H1 (cell line): ENCODE data around the gene RAD51D. TPM values are rescaled to one million over a fixed set of nuclear protein-coding genes. Genes with fewer than 3 reads are reported as not detected.

Source experiments
- CTCF ChIA-PET: fragments of 300-600 bp; sonication (Branson Sonifier 250); formaldehyde crosslinking; loops from one replicate; lab custom pipeline; 2021; ENCODE audit not compliant: partially characterized antibody; lab: Charles Lee
- POLR2A ChIA-PET: fragments of 300-600 bp; sonication (Branson Sonifier 250); formaldehyde crosslinking; loops from one replicate; lab custom pipeline; 2021; ENCODE audit warnings: inconsistent platforms; ENCODE audit not compliant: partially characterized antibody; lab: Charles Lee
- DNase-seq, 2 experiments: peaks; one replicate each; pipeline versions ENCODE4 v3.0.0 to v3.0.0-alpha.2; 2010 to 2022; ENCODE audit warnings: low spot score in 2 of 2, low read depth in 1 of 2, mixed read lengths in 1 of 2
- FAIRE-seq: peaks from 2 replicates; lab custom pipeline; 2011; peaks lifted over from hg19 to GRCh38; lab: Jason Lieb, UNC
- H2AFZ ChIP-seq: 2 replicates; pipeline ENCODE4 v1.8.1; 2012; ENCODE audit warnings: low read length, inconsistent platforms
- H2AK5ac ChIP-seq: 2 replicates; pipeline ENCODE4 v1.6.1; 2013; ENCODE audit warnings: low read depth, low read length
- H2BK120ac ChIP-seq: replicated peaks from 2 replicates; pipeline ENCODE3; 2013; ENCODE audit warnings: low read depth, low read length, inconsistent platforms
- H2BK12ac ChIP-seq: 2 replicates; pipeline ENCODE4 v1.6.1; 2013; ENCODE audit warnings: low read depth, low read length
- H2BK15ac ChIP-seq: 2 replicates; pipeline ENCODE4 v1.6.1; 2013; ENCODE audit warnings: low read length
- H2BK20ac ChIP-seq: 2 replicates; pipeline ENCODE4 v1.6.1; 2013; ENCODE audit warnings: low read length
- H2BK5ac ChIP-seq: 2 replicates; pipeline ENCODE4 v1.6.1; 2013; ENCODE audit warnings: low read depth, low read length
- H3K14ac ChIP-seq: 2 replicates; pipeline ENCODE4 v1.6.1; 2013; ENCODE audit warnings: inconsistent platforms; ENCODE audit not compliant: insufficient read length
- H3K18ac ChIP-seq: 2 replicates; pipeline ENCODE4 v1.6.1; 2013; ENCODE audit warnings: low read length; ENCODE audit errors: extremely low read depth
- H3K23ac ChIP-seq: 2 replicates; pipeline ENCODE4 v1.6.1; 2013; ENCODE audit warnings: inconsistent platforms; ENCODE audit not compliant: insufficient read length
- H3K23me2 ChIP-seq: 2 replicates; pipeline ENCODE4 v1.6.1; 2013; ENCODE audit warnings: low read depth, low read length
- H3K27ac ChIP-seq: 2 replicates; pipeline ENCODE4 v1.6.1; 2011; ENCODE audit warnings: low read depth, low read length, inconsistent platforms
- H3K27me3 ChIP-seq, 4 experiments: replicated peaks in 1 of 4; 1 replicate in 1 of 4; 2 replicates in 3 of 4; pipeline versions ENCODE4 v1.6.1 to v1.8.1; 2011 to 2013; ENCODE audit warnings: low read length in 3 of 4, mild to moderate bottlenecking in 3 of 4, inconsistent platforms in 2 of 4, mixed read lengths in 2 of 4, moderate library complexity in 1 of 4; ENCODE audit not compliant: control insufficient read depth in 3 of 4, insufficient read depth in 3 of 4; ENCODE audit errors: extremely low read depth in 1 of 4
- H3K36me3 ChIP-seq, 4 experiments: 2 replicates each; pipeline versions ENCODE4 v1.6.1 to v1.8.1; 2011 to 2013; ENCODE audit warnings: mild to moderate bottlenecking in 4 of 4, low read length in 3 of 4, moderate library complexity in 2 of 4, control low read depth in 1 of 4, inconsistent platforms in 1 of 4; ENCODE audit not compliant: insufficient read depth in 4 of 4, control insufficient read depth in 2 of 4
- H3K4ac ChIP-seq: replicated peaks from 2 replicates; pipeline ENCODE3; 2013; ENCODE audit warnings: low read length, low read depth, mixed read lengths, inconsistent platforms; ENCODE audit not compliant: insufficient read length
- H3K4me1 ChIP-seq, 4 experiments: replicated peaks in 1 of 4; 1 replicate in 1 of 4; 2 replicates in 3 of 4; pipeline versions ENCODE4 v1.6.1 to v1.8.1; 2011 to 2013; ENCODE audit warnings: low read length in 3 of 4, inconsistent platforms in 2 of 4, mixed read lengths in 1 of 4; ENCODE audit not compliant: insufficient read depth in 4 of 4, control insufficient read depth in 3 of 4
- H3K4me2 ChIP-seq, 2 experiments: 2 replicates each; pipeline versions ENCODE4 v1.6.1 to v1.8.1; 2011 to 2013; ENCODE audit warnings: low read depth in 2 of 2, low read length in 2 of 2, control low read depth in 1 of 2, inconsistent platforms in 1 of 2, mild to moderate bottlenecking in 1 of 2; ENCODE audit not compliant: insufficient read depth in 1 of 2
- H3K4me3 ChIP-seq, 4 experiments: fragments of 200-600, 300-600 bp in 1 of 4; sonication (generic), shearing (Covaris generic), sonication (Bioruptor Twin) in 1 of 4; 2 replicates each; pipeline versions ENCODE4 v1.5.1 to v1.8.1; 2011 to 2016; ENCODE audit warnings: low read length in 4 of 4, low read depth in 3 of 4, control low read depth in 2 of 4, inconsistent platforms in 2 of 4, mild to moderate bottlenecking in 2 of 4, mixed read lengths in 1 of 4, moderate library complexity in 1 of 4; ENCODE audit not compliant: insufficient read depth in 2 of 4; ENCODE audit errors: extremely low read depth in 1 of 4
- H3K56ac ChIP-seq: replicated peaks from 2 replicates; pipeline ENCODE3; 2013; ENCODE audit warnings: low read depth, mild to moderate bottlenecking, mixed read lengths, low read length, inconsistent platforms; ENCODE audit not compliant: insufficient read length
- H3K79me1 ChIP-seq: 2 replicates; pipeline ENCODE4 v1.6.1; 2013; ENCODE audit warnings: low read depth, low read length, control low read depth
- H3K79me2 ChIP-seq, 2 experiments: 2 replicates each; pipeline versions ENCODE4 v1.6.1 to v1.8.1; 2012 to 2013; ENCODE audit warnings: low read length in 2 of 2, mild to moderate bottlenecking in 2 of 2, inconsistent platforms in 1 of 2; ENCODE audit not compliant: insufficient read depth in 2 of 2, control insufficient read depth in 1 of 2
- H3K9ac ChIP-seq, 4 experiments: replicated peaks in 1 of 4; 1 replicate in 1 of 4; 2 replicates in 3 of 4; pipeline versions ENCODE4 v1.6.1 to v1.8.1; 2011 to 2013; ENCODE audit warnings: low read depth in 3 of 4, low read length in 3 of 4, control low read depth in 2 of 4, mild to moderate bottlenecking in 2 of 4, moderate library complexity in 2 of 4, inconsistent platforms in 1 of 4; ENCODE audit errors: extremely low read depth in 1 of 4
- H3K9me3 ChIP-seq, 2 experiments: 2 replicates each; pipeline versions ENCODE4 v1.6.1 to v1.8.1; 2012 to 2013; ENCODE audit warnings: mild to moderate bottlenecking in 2 of 2, moderate library complexity in 2 of 2, control low read depth in 1 of 2, inconsistent platforms in 1 of 2, low read depth in 1 of 2, low read length in 1 of 2, mixed read lengths in 1 of 2; ENCODE audit not compliant: insufficient read depth in 2 of 2
- H4K20me1 ChIP-seq, 2 experiments: replicated peaks in 1 of 2; 2 replicates each; pipeline versions ENCODE3 to v1.8.1; 2011 to 2013; ENCODE audit warnings: inconsistent platforms in 2 of 2, low read length in 2 of 2, mild to moderate bottlenecking in 1 of 2; ENCODE audit not compliant: insufficient read depth in 2 of 2, control insufficient read depth in 1 of 2
- H4K5ac ChIP-seq: 2 replicates; pipeline ENCODE4 v1.6.1; 2013; ENCODE audit warnings: low read length, low read depth, mixed read lengths, inconsistent platforms; ENCODE audit not compliant: insufficient read length
- H4K8ac ChIP-seq: 2 replicates; pipeline ENCODE4 v1.8.0; 2013; ENCODE audit warnings: mild to moderate bottlenecking, moderate library complexity, low read length, inconsistent platforms; ENCODE audit not compliant: insufficient read depth; ENCODE audit errors: extremely low read depth
- H4K91ac ChIP-seq: replicated peaks from 2 replicates; pipeline ENCODE3; 2013; ENCODE audit warnings: low read length, mixed read lengths, inconsistent platforms; ENCODE audit not compliant: insufficient read length
- CBX5 ChIP-seq: fragments of 300-800, 300-1000 bp; sonication (generic); IDR thresholded peaks from 2 replicates; pipeline ENCODE4 v1.7.1; 2016; ENCODE audit warnings: antibody characterized with exemption, low read length, low read depth
- PHF8 ChIP-seq: fragments of 200-600 bp; sonication (generic); conservative IDR thresholded peaks from 2 replicates; pipeline ENCODE4 v1.7.1; 2012; ENCODE audit warnings: low read depth, mild to moderate bottlenecking, inconsistent platforms, low read length, moderate library complexity
- POLR2A ChIP-seq, 2 experiments: IDR thresholded peaks; 1 replicate in 1 of 2; 2 replicates in 1 of 2; pipeline ENCODE4 v1.6.1; 2011; ENCODE audit warnings: low read depth in 2 of 2, low read length in 2 of 2, mild to moderate bottlenecking in 2 of 2; ENCODE audit errors: control extremely low read depth in 1 of 2
- POLR2AphosphoS5 ChIP-seq: IDR thresholded peaks from 2 replicates; pipeline ENCODE4 v1.6.1; 2011; ENCODE audit warnings: low read depth, low read length
- SAP30 ChIP-seq: fragments of 300-600 bp; sonication (generic); IDR thresholded peaks from 2 replicates; pipeline ENCODE4 v1.7.1; 2012; ENCODE audit warnings: low read length, moderate library complexity, mild to moderate bottlenecking, inconsistent platforms; ENCODE audit not compliant: insufficient read depth, insufficient replicate concordance
- SIN3A ChIP-seq, 2 experiments: IDR thresholded peaks in 1 of 2; conservative IDR thresholded peaks in 1 of 2; 2 replicates each; pipeline ENCODE4 v1.6.1; 2011 to 2012; ENCODE audit warnings: low read length in 2 of 2, improper control_type of control experiment in 1 of 2, low read depth in 1 of 2, mild to moderate bottlenecking in 1 of 2
- SP2 ChIP-seq: IDR thresholded peaks from 2 replicates; pipeline ENCODE4 v1.6.1; 2012; ENCODE audit warnings: mild to moderate bottlenecking, low read length, inconsistent platforms
- TAF1 ChIP-seq: IDR thresholded peaks from 2 replicates; pipeline ENCODE4 v1.6.1; 2011; ENCODE audit warnings: mild to moderate bottlenecking, low read depth, low read length
- YY1 ChIP-seq: IDR thresholded peaks from 2 replicates; pipeline ENCODE4 v1.6.1; 2011; ENCODE audit warnings: low read depth, mild to moderate bottlenecking, low read length
- WGBS, 2 experiments: shearing (Covaris generic) in 1 of 2; methylation state at CpG; one replicate each; pipeline versions ENCODE4 v1.1.6 to v1.1.7; 2013 to 2015; ENCODE audit warnings: low lambda C conversion rate in 2 of 2, mixed read lengths in 2 of 2, inconsistent platforms in 1 of 2, low coverage in 1 of 2, missing lambda C conversion rate in 1 of 2; ENCODE audit not compliant: insufficient replicate concordance in 2 of 2, insufficient coverage in 1 of 2, insufficient read length in 1 of 2; ENCODE audit errors: extremely low coverage in 1 of 2, missing lambda C conversion rate in 1 of 2; 5-methylcytosine and 5-hydroxymethylcytosine counted together
- polyA plus RNA-seq, 7 experiments: library from polyadenylated mRNA; depleted of rRNA in 3 of 7; stranded (reverse) in 5 of 7; unstranded in 2 of 7; fragments of >200 nt in 5 of 7; fragments of 200-250 nt in 2 of 7; gene quantifications; 1 replicate in 5 of 7; 2 replicates in 1 of 7; 4 replicates in 1 of 7; pipeline versions ENCODE4 v1.2.1 to v1.2.3, GENCODE V29; 2011 to 2013; ENCODE audit warnings: missing spikeins in 2 of 7, mixed read lengths in 2 of 7
- total RNA-seq: library from RNA; stranded (reverse); fragmentation: NEBNext Ultra II Directional; extraction: Animal tissue kit (Norgen Biotek cat#: 25700); gene quantifications from 2 replicates; pipeline ENCODE4 v1.2.1, GENCODE V29; 2021

Gene RAD51D
- total and polyA plus RNA-seq, 2 of the 8 experiments (the other 6 are each of a cell fraction or from before 2014, with no cell fraction given): 10.2 to 12.9 TPM

GRCh38 chr17:35101725-35102124, 17.9 kb downstream of the RAD51D start:
- H3K4me3 ChIP-seq: no peak overlapping the region
- H3K4me1 ChIP-seq: peaks cover 0 to 2% (median 0%) of the 10 kb centered on the region in 4 experiments; a peak in 1 of 7 replicates
- no peak overlapping the region for H4K91ac ChIP-seq
- H2AK5ac ChIP-seq: no peak overlapping the region
- H4K20me1 ChIP-seq: no peaks in the 10 kb centered on the region
- no peak overlapping the region for H4K8ac ChIP-seq
- CTCF ChIA-PET: no interaction called here
- no peak overlapping the region for H2BK120ac ChIP-seq
- H2BK12ac ChIP-seq: no peak overlapping the region
- TF ChIP-seq TAF1 (no peak), POLR2AphosphoS5 (no peak), YY1 (no peak), SAP30 (no peak), SIN3A (conservative IDR thresholded peaks at IDR 0.05 in 1 of 2, IDR thresholded peaks at IDR 0.05 in 1 of 2; ENCODE audit: low read depth in 1 of 2, low read length in 2 of 2) (no peak), SP2 (no peak), PHF8 (no peak), POLR2A (IDR thresholded peaks at IDR 0.05; ENCODE audit: control extremely low read depth in 1 of 2, low read depth in 2 of 2, low read length in 2 of 2) (no peak), CBX5 (no peak)
- H3K79me2 ChIP-seq: no peaks in the 10 kb centered on the region
- no peak overlapping the region for H2BK20ac ChIP-seq
- no peak overlapping the region for H3K23ac ChIP-seq
- H3K4ac ChIP-seq: no peak overlapping the region
- no peaks in the 10 kb centered on the region for H3K27me3 ChIP-seq
- peaks cover 6 to 9% (median 8%) of the 10 kb centered on the region in 4 experiments; a peak in 5 of 8 replicates for H3K36me3 ChIP-seq
- no peak overlapping the region for H3K27ac ChIP-seq
- no peaks in the 10 kb centered on the region; the same call in 1 of the 2 replicates for H3K79me1 ChIP-seq
- FAIRE-seq (no peak), DNase-seq (no peak)
- no peak overlapping the region for H2BK15ac ChIP-seq
- no peak overlapping the region for H3K56ac ChIP-seq
- no peaks in the 10 kb centered on the region for H3K9me3 ChIP-seq
- no peak overlapping the region for H4K5ac ChIP-seq
- H3K14ac ChIP-seq: no peak overlapping the region
- POLR2A ChIA-PET: no interaction called here
- no peak overlapping the region for H3K9ac ChIP-seq
- H2AFZ ChIP-seq: no peak overlapping the region
- H2BK5ac ChIP-seq: no peak overlapping the region
- H3K23me2 ChIP-seq: no peaks in the 10 kb centered on the region
- no peak overlapping the region for H3K4me2 ChIP-seq
- H3K18ac ChIP-seq: no peak overlapping the region
- 91% methylated on average over 2 of the region's 2 CpGs; no CpG with 5 or more reads in 1 of the 2 experiments for WGBS, 2 experiments
